ENCODE measurements around the gene DDX4. TPM values are rescaled to one million over a fixed set of nuclear protein-coding genes. Genes with fewer than 3 reads are reported as not detected.
"Not testable (repeated sequence)": the region's sequence is repeated elsewhere in the genome, so short reads cannot be mapped to it uniquely, and the experiment has no call there.

The DDX4 gene
- total RNA-seq, 4 donors from 2014 or later, result not detected

GRCh38 chr5:55712023-55712859 is 25.6 kb upstream of the DDX4 start, which contains the start of gene SLC38A9:
TSS of gene SLC38A9 (minus strand) at chr5:55712324. CDS start at chr5:55697958, 14,366 bp downstream.
- no peak for TF ChIP-seq CTCF (IDR thresholded peaks at IDR 0.05)
- DNase-seq (ENCODE audit: low spot score) (peak; percentile 86), ATAC-seq (ENCODE audit: low FRiP score) (peak; percentile 100)

- TF ChIP-seq CTCF (IDR thresholded peaks at IDR 0.05), result no peak
- DNase-seq (ENCODE audit: low spot score), result no peak
- no peak for ATAC-seq (ENCODE audit: low FRiP score)
These were observed 24.0 kb upstream of the DDX4 start for GRCh38 chr5:55713871-55714270.

- DNase-seq (ENCODE audit: low spot score) (no peak), ATAC-seq (ENCODE audit: low FRiP score) (no peak)
- no peak for TF ChIP-seq CTCF (IDR thresholded peaks at IDR 0.05)
These were observed 23.5 kb upstream of the DDX4 start for GRCh38 chr5:55714339-55714738.

- no peak for TF ChIP-seq CTCF (IDR thresholded peaks at IDR 0.05)
- ATAC-seq (ENCODE audit: low FRiP score), result no peak
These were observed 23.1 kb upstream of the DDX4 start for GRCh38 chr5:55714749-55715148.

GRCh38 chr5:55715519-55716078 is 22.3 kb upstream of the DDX4 start:
- TF ChIP-seq CTCF (IDR thresholded peaks at IDR 0.05), result no peak
- DNase-seq (ENCODE audit: low spot score), result no peak
- ATAC-seq (ENCODE audit: low FRiP score), result no peak

More at GRCh38 chr5:55714749-55715148, 23.1 kb upstream of the DDX4 start:
- DNase-seq (ENCODE audit: low spot score), result no peak

GRCh38 chr5:55719026-55719425 is 18.8 kb upstream of the DDX4 start:
- DNase-seq (ENCODE audit: low spot score); ATAC-seq (ENCODE audit: low FRiP score): not testable (repeated sequence)

- ATAC-seq (ENCODE audit: low FRiP score), result no peak
- no peak for DNase-seq (ENCODE audit: low spot score)
- no peak for TF ChIP-seq CTCF (IDR thresholded peaks at IDR 0.05)
These were observed 17.6 kb upstream of the DDX4 start for GRCh38 chr5:55720188-55720703.
